ENCODE data around the gene F12.
"Not testable (repeated sequence)": the region's sequence is repeated elsewhere in the genome, so short reads cannot be mapped to it uniquely, and the experiment has no call there.

The F12 gene

DNA sequence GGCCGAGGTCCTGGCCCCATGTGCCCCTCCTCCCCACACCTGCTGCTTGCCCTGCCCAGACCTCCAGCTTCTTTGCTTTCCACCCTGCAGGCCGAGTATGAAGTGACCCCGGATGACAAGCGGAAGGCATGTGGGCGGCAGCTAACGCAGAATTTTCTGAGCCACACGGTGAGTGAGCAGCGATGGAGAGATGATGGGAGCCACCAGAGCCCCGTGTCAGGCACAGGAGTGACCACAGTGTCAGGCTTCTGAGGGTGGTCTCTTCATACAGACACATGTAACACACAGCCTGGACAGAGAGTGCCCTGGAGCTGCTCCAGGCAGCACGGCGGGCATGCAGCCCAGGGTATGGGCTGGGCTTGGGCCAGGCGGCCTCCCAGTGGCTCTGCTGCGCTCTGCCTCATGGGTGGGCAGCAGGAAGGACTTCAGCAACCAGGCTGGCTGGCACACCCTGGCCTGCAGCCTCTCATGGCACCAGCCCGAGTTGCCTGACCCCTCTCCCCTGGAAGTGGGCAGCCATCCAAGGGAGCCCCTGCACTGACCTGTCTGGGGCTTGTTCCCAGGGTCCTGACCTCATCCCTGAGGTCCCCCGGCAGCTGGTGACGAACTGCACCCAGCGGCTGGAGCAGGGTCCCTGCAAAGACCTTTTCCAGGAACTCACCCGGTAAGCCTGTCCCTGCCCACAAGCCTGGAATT lies 22.9 kb upstream of the F12 start:
- no peak for DNase-seq

DNA sequence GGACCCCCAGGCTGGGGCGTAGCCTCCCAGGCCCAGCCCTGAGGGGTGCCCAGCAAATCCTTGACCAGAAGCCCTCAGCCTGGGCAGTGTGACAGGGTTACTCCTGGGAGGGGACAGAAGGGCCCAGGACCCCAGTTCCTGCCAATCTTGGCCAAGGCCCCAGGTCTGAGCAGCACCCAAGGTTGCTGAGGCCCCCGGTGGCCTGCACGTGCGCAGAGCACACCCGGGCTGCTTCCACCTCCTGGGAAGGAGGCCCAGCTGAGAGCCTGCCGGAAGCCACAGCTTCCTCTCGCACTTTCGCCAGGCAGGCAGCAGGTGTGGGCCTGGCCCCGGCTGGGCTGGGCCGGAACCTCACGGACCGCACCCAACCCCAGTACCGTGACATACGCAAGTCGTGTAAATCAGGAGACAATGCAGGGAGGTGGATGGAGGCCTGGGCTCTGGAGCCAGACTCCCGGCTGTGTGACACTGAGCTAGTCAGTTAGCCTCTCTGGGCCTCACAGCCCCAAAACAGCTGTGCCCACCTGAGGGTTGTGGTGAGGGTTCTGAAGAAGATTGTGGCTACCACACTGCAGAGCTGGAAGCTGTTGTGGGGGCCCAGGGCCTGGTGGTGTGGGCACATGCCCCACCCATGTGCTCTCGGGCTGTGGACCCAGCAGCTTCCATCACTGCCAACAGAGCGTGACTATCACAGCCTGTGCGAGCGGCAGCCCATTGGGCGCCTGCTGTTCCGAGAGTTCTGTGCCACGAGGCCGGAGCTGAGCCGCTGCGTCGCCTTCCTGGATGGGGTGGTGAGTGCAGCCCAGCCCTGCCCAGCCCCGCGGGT lies 22.2 kb upstream of the F12 start:
- DNase-seq, result no peak

DNA sequence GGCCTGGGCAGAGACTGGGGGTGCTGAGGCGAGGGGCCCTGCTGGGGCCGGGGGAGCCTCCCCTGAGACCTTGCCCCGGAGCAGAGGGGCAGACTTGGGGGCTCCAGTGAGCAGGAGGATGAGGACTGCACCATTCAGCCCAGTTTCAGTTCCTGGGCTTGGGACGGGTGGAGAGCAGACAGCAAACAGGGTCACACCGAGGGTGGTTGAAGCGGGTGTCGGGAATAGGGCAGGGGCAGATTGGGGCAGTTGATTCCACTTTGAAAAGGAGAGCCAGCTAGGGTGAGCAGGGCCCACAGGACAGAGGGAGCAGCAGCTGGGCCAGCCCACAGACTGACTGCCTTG lies 21.6 kb upstream of the F12 start:
- DNase-seq, result no peak

DNA sequence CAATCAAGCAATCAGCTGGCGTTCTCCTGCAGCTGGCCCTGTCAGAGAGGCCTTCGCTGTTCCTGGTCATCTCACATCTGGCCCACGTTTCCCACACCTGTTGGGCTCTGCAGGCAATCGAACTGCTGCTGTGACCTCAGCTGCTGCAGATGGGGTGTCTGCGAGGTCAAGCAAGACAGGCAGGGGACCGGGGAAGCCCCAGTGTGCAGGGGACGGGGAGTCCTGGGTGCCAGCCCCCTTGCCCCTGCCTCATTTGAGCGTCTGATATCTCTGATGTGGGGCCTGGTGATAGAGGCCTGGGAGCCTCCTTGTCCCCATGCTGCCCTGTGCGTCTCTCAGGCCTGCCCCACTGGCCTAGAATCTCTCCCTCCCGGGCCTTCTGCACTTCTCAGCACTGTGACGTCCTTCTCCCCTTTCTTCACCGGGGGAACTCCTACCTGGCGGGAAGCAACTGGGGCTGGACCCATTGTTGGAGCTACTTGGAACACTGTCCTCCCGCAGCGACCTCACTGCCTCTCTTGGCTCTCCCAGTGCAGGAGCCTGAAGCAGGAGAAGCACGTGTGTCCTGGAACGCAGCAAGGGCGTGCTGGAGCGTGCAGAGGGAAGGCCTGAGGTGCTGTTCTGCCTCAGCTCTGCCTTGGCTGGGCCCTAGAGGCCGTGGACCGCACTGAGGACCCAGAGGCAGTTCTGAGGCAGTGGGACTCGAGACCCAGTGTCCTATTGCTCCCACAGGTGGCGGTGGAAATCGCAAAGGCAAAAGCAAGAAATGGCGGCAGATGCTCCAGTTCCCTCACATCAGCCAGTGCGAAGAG lies 21.0 kb upstream of the F12 start:
- no peak for DNase-seq

DNA sequence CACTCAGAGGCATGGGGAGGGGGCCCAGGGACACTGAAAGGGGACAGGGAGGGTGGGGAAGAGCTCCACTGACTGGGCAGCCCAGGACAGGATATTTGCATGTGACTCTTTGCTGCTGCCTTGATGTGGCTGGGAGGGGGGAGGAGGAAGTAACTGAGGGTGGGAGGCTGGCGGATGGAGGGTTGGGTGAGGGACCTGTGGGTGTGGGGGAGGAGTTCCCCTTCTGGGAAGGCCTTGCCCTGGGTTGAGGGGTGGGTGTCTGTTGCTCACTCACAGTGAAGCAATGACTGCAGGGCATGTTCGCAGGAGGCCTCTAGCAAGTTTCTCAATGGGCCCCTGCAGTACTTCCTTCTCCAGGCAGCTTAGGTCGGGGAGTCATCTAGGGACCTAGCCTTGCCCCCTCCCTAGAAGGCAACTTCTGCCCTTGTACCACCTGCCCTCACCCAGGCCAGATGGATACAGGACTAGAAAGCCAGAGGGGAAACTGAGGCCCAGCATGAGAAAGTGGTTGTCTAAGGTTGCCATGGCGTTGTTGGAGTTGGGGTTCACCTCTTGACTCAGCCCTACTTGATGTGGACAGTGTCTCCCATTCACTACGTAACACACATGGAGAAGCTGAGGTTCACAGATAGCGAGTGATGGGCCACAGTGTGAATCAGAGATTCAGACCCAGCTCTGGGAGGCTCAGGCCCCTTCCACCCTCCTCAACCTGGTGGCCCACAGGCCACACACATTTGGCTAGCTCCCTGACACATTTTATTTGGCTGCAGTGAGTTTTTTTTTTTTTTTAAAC lies 20.1 kb upstream of the F12 start:
- DNase-seq, result no peak

DNA sequence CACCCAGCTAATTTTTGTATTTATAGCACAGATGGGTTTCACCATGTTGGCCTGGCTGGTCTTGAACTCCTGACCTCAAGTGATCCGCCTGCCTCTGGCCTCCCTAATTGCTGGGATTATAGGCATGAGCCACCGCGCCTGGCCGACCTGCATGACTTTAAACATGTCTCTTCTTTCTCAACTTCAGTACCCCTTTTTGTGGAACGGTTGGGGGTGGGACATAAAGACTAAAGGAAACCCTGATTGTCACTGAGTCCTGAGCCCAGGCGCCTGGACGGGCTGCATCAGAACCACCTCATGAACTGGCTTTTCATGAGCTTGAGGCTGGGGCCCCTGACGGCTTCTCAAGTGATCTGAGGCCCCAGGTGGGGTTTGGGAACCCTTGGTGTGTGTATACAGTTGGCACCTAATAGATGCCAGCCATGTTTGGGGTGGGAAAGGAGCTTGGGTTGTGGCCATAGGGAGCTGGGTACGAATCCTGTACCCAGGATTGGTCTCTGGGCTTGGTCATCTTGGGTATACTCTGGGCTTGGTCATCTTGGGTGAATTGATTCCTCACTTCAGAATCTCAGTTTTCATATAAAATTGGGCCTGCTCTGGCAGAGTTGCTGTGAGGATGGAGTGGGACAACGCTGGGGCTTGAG lies 19.3 kb upstream of the F12 start:
- no peak for DNase-seq

DNA sequence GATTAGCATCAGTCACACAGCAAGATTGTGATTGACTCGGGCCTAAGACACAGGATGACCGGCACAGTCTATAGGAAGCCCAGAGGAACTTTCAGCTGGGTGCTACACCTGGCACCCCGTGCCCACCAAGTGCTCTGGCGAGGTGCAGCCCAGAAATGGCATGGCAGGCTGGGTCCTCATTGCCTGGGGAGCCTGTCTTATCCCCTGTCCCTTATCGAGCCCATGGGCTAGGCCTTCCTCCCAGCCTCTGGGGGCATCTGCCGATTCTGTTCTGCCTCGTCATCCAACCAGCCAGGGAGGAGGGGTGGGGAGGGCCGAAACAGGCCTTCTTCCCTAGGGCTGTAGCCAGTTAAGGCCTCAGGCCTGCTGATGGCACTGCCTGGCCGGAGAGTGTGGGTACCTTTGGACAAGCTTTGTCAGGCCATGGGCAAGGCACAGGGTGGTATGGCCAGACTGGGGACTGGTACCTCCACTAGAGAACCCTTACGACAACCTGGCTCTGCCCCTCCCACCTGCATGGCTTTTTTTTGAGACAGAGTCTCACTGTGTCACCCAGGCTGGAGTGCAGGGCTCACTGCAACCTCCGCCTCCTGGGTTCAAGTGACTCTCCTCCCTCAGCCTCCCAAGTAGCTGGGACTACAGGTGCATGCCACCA lies 18.7 kb upstream of the F12 start:
- DNase-seq, result no peak

DNA sequence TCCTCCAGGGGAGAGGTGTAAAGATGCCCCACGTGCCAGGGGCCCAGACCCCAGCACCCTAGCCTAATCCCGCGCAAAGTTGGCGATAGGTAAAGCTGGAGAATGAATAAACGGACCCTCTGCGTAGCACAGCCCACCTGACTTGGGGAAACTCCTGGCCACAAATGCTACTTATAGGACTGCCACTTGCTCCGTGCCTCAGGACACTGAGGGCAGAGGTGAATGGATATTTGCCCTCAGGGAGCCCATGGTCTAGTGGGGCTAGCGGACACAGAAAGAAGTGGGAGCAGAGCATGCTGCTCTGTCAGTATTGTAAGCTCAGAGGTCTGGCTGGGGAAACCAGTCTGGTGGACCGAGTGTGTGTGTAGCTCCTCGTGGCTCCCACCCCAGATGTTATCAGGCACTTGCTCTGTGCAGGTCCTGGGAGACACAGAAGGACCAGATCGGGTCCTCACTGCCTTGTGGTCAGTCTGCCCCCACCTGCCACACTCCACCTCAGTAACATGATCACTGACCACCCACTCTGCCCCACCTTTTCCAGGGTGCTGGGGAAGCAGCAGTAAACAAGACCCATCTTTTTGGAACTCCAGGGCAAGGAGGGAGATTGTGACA lies 18.0 kb upstream of the F12 start:
- DNase-seq, result no peak

DNA sequence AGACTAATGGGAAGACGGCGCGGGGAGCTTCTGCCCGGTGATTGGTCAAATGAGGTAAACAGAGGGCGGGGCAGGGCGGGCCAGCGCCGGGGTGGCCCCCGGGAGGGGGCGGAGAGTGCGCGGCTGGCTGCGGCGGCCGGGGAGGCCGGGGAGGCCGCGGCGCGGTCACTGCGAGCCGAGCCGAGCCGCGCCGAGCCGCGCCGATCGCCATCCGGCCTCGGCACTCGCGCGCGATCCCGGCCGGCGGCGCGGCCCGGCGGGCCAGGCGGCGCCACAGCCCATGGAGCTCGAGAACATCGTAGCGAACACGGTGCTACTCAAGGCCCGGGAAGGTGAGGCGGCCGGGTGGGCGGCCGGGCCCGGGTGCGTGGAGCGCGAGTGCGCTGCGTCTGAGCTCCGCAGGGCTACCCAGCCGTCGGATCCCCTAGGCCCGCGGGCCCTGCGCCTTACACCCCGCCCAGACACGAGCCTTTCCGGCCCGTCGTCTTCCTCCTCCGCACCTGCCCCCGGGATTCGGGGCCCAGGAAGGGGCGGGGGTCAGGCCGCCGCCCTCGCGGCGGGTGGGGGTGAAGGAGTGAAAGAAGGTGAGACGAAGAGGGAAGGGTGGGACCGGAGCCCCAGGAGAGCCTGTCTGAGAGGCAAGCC lies 17.3 kb upstream of the F12 start, which contains the start of gene GRK6:
Gene GRK6 (plus strand): TSS at position 111 of the 645 bp plus-strand sequence. CDS start 170 bp downstream, at position 281.
- no peak for DNase-seq

DNA sequence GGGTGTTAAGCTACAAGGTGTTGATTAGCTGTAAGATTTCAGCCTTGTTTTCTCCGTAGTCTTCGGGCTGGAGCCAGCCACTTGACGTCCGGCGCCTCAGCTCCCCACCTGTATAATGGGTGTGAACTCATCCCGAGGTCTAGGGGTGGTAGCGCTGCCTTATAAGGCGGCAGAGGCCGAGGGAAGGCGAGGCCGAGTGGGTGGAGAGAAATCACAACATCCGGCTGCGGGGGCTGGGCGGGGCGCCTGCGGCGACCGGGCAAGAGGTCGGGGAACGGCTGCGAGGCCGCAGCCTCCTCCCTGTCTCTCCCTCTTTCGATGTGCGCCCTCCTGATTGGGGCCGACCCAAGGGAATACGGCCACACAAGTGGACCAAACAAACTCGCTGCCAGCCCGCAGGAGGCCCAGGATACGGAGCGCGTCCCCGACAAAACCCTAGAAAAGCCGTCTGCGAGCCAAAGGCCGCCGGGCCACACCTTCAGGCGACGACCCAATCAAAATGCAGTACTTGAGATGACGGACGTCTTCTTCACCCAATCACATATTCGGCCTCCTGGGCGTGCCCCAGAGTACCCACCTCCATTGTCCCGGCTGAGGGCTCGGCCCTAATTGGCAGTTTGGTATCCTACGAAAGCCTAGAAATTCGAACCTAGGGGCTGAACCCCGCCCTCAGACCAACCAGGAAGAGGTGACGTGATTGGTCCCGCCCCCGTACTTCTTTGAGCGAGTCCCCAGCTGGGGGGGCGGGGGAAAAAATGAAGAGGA lies 16.6 kb upstream of the F12 start:
- peak; percentile 99 for DNase-seq

DNA sequence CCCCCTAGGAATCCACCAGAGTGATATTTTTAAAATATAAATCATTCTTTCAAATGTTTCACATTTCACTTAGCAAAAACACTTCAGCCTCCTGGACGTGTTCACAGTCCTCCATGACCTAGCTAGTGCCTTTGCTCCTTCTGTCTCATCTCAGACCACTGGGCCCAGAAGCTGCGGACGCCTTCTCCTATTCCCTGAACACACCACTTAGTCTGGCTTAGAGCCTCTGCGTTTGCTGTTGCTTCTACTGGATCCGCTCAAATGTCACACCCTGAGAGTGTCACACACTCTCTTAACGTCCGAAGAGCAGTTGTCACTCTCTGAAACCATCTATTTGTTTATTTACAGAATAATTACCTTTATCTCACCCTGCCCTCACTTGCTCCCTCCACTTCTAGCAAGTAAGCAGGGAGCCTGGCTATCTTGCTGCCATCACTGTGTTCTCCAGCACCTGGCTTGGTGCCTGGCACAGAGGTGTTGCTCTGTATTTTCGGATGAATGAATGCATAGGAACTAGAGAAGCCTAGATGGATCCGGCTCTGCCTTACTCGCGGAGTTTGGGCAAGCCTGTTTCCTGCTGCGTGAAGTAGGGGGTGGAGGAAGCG lies 15.9 kb upstream of the F12 start:
- DNase-seq, result no peak

DNA sequence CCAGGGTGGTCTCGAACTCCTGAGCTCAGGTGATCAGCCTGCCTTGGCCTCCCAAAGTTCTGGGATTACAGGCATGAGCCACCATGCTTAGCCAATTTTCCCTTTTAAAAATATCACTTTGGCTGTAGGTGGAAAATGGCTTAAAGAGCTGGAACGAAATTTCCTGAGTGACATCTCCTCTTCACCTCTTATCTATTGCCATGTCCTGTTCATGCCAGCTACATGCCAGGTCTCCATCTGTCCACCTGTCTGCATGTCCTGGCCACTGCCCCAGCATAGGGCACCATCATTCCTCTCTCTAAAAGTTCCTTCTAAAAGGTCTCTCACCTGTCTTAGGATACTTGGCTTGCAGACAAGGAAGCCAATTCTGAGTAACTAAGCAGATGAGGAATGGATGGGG lies 14.3 kb upstream of the F12 start:
- DNase-seq, result no peak

DNA sequence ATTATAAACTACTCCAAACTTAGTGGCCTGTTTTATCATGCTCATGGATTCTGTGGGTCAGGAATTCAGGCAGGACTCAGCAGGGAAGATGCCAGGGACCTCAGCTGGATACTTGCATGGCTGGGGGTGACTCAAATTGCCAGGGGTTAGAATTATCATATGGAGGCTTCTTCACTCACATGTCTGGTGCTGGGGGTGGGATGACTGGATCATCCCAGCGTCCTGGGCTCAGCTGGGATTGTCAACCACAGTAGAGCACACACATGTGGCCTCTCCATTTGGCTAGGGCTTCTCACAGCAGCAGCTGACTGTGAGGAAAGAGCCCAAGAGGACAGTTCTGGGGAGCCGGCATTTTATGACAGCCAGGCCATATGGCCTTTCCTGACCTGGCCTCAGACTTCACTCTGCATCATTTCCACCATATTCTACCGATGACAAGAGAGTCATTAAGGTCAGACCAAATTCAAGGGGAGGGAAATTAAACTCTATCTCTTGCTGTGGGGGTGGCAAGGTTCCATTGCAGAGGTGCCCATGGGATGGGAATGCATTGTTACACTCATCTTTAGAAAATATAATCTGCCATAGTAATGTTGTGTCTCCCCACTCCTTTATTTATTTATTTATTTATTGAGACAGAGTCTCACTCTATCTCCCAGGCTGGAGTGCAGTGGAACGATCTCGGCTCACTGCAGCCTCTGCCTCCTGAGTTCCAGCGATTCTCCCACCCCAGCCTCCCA lies 11.9 kb upstream of the F12 start:
- DNase-seq, result no peak

DNA sequence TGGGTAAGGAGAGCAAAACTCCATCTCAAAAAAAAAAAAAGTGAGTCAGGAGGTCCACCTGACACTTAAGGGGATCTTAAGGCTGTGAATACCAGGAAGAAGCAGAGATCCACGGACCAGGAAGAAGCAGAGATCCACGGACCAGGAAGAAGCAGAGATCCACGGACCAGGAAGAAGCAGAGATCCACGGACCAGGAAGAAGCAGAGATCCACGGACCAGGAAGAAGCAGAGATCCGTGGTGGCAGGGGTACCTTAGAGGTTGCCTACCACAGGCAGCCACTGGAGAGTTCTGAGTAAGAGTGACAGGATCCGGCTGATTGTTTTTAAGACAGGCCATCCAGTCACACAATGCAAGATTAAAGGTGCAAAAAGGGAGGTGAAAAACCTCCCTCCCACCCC lies 11.1 kb upstream of the F12 start:
- DNase-seq, result not testable (repeated sequence)

DNA sequence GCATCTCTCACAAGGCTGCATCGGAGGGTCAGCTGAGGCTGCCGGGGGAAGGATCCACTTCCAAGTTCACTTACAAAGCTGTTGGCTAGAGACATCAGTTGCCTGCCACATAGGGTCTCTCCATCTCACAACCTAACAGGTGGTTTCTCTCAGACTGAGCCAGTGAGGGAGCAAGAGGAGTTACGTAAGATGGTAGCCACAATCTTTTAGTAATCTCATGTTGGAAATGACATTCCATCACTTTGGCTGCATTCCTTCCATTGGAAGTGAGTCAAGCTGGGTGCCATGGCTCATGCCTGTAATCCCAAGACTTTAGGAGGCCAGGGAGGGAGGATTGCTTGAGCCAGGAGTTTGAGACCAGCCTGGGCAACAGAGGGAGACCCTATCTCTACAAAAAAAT lies 9.7 kb upstream of the F12 start:
- DNase-seq, result no peak

DNA sequence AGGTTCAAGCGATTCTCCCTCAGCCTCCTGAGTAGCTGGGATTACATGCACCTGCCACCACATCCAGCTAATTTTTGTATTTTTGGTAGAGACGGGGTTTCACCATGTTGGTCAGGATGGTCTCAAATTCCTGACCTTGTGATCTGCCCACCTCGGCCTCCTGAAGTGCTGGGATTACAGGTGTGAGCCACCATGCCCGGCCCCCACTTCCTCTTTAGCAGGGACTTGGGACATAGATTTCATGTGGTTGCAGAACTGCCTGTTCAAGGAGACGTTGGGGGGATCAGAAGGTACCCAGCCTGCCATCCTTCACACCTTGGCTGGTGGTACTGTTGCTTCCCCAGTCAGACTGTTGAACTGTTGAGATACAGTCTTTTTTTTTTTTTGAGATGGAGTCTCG lies 7.7 kb upstream of the F12 start:
- not testable (repeated sequence) for DNase-seq

DNA sequence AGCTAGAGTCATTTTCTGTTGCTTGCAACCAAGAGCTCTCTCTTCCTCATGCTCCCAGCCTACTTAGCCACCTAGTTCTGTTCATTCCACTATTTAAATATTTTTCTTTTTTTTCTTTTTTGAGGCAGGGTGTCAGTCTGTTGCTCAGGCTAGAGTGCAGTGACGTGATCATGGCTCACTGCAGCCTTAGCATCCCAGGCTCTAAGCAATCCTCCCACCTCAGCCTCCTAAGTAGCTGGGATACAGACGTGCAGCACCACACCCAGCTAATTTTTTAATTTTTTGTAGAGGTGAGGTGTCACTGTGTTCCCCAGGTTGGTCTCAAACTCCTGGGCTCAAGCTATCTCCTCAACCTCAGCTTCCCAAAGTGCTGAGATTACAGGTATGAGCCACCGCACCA lies 5.1 kb upstream of the F12 start:
- no peak for DNase-seq

DNA sequence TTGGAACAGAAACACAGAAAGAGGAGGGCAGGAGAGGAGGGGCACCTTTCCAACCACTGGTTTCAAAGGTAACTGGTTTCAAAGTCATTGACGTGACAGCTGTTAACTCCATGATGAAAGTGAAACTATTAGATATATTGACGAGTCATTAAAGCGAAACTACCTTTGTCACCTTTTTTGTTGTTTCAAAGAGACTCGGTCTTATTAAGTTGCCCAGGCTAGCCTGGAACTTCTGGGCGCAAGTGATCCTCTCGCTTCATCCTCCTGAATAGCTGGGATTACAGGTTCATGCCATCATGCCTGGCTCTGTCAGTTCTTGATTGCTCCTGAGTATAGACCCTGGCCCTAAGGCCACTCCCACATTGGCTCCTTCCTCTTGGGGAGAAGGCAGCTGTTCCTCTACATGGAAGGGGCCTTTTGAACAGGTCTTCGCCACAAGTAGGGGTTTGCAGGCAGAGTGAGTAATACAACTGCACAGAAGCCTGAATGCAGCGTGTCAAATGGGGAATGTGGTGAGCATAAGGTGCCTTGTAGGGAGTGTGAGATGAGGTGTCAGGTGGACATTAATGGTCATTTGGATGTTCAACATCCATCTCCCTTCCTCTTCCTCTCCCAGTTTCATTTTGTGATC lies 3.4 kb upstream of the F12 start:
- DNase-seq, result no peak

Data from right forelimb (tissue), 1 donor.